Activated naive CD4-positive, alpha-beta T cell treated with anti-CD3 and anti-CD28 coated beads, Interleukin-2, amount 50 U/mL, for 24 hours (primary cell): Measurements from ENCODE around the gene CACNA2D3.

ENCODE experiments used
- H3K27ac Mint-ChIP-seq: one replicate; pipeline ENCODE4 v1.8.0; 2021; ENCODE audit warnings: mild to moderate bottlenecking, mixed read lengths
- H3K27me3 Mint-ChIP-seq: one replicate; pipeline ENCODE4 v1.8.0; 2021; ENCODE audit warnings: mixed read lengths
- H3K36me3 Mint-ChIP-seq: one replicate; pipeline ENCODE4 v1.8.0; 2021; ENCODE audit warnings: mixed read lengths
- H3K4me1 Mint-ChIP-seq: one replicate; pipeline ENCODE4 v1.8.0; 2021; ENCODE audit warnings: mixed read lengths
- H3K4me3 Mint-ChIP-seq: one replicate; pipeline ENCODE4 v1.8.0; 2021; ENCODE audit warnings: mild to moderate bottlenecking, mixed read lengths
- H3K9me3 Mint-ChIP-seq: one replicate; pipeline ENCODE4 v1.8.0; 2021; ENCODE audit warnings: mixed read lengths

CACNA2D3 gene

GRCh38 chr3:54857343-54857742, 735.0 kb downstream of the CACNA2D3 start:
- peaks cover 5% of the 10 kb centered on the region for H3K27me3 Mint-ChIP-seq
- no peak overlapping the region for H3K4me3 Mint-ChIP-seq
- H3K27ac Mint-ChIP-seq, result no peak overlapping the region
- no peaks in the 10 kb centered on the region for H3K9me3 Mint-ChIP-seq
- no peaks in the 10 kb centered on the region for H3K4me1 Mint-ChIP-seq
- H3K36me3 Mint-ChIP-seq, result no peaks in the 10 kb centered on the region

DNA sequence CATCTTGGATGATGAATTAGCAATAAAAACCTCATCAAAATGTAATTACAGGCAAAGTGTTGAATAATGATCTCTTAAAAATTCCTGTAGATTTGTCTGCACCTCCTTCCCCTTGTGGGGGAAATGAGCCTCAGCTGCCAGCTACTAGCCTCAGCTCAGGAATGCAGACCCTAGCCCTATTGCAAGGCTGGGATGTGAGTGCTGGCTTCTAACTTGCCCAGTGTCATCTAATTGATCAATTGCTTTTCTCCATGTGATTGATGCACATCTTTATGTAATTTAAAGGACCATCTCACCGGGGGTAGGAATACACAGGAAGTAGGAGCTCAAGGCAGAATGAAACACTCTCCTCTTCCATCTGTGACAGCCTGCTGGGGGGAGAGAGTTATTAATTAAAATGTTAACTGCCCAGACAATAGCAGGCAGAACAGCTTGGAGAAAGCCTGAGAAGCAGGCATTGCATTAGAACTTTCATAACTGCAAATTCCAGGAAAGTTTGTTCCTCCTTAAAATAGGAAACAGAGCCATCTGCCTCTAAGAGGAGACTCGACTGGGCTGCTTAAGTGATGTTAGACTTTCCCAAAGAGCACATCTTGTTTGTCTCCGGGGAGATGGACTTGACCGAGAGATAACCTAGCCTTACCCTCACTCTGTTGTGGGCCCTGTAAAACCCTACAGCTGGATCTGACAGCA, 735.9 kb downstream of the CACNA2D3 start:
- no peaks in the 10 kb centered on the region for H3K36me3 Mint-ChIP-seq
- no peak overlapping the region for H3K4me3 Mint-ChIP-seq
- H3K27ac Mint-ChIP-seq, result no peak overlapping the region
- peaks cover 2% of the 10 kb centered on the region for H3K27me3 Mint-ChIP-seq
- H3K4me1 Mint-ChIP-seq, result no peaks in the 10 kb centered on the region
- no peaks in the 10 kb centered on the region for H3K9me3 Mint-ChIP-seq

DNA sequence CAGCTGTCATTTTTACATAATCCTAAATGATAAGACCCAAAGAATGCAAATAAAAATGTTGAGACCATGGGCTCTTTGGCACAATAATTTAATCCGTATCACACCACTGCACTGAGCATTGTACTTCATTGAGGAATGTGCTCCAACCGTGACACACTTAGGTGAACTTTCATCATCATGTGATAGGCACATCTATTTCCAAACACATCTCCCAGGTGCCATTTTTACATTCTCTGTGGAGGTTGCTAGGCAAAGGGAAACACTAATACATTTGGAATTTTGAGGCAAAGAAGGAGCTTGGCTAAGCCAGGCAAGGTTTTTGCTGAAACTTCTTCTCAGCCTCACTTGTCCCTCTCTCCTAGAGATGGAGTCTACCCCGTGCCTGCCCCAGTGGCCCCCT, 736.8 kb downstream of the CACNA2D3 start:
- H3K27me3 Mint-ChIP-seq, result peaks cover 2% of the 10 kb centered on the region
- H3K36me3 Mint-ChIP-seq, result no peaks in the 10 kb centered on the region
- H3K4me3 Mint-ChIP-seq, result no peak overlapping the region
- no peaks in the 10 kb centered on the region for H3K4me1 Mint-ChIP-seq
- H3K9me3 Mint-ChIP-seq, result no peaks in the 10 kb centered on the region
- H3K27ac Mint-ChIP-seq, result no peak overlapping the region

GRCh38 chr3:54861248-54862067, 739.1 kb downstream of the CACNA2D3 start:
- Mint-ChIP-seq H3K4me1 (no peaks in the 10 kb centered on the region), H3K9me3 (no peaks in the 10 kb centered on the region), H3K27me3 (peaks cover under 1% of the 10 kb centered on the region), H3K27ac (no peak overlapping the region), H3K36me3 (no peaks in the 10 kb centered on the region), H3K4me3 (no peak overlapping the region)

DNA sequence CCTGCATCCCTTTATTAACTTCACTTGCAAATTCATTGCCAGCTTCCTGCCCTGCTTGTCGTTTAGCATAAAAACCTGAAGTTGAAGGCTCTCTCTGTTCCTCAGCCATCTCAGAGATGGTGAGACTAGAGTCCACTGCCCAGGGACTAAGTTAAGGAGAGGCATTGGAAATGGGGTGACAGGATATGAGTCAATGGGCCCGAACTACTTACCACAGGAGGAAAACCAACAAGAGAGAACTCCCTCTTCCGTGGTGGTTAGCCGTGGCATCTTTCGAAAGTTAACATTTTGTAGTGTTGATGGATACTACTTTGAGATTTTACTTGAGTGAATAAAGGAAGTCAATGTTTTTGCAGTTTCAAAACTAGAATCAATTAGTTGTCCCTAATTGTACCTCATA, 740.2 kb downstream of the CACNA2D3 start:
- Mint-ChIP-seq H3K4me1 (no peaks in the 10 kb centered on the region), H3K27ac (no peak overlapping the region), H3K9me3 (no peaks in the 10 kb centered on the region), H3K27me3 (no peaks in the 10 kb centered on the region), H3K4me3 (no peak overlapping the region), H3K36me3 (no peaks in the 10 kb centered on the region)

- H3K27ac Mint-ChIP-seq, result no peak overlapping the region
- no peaks in the 10 kb centered on the region for H3K36me3 Mint-ChIP-seq
- no peak overlapping the region for H3K4me3 Mint-ChIP-seq
- H3K27me3 Mint-ChIP-seq, result no peaks in the 10 kb centered on the region
- no peaks in the 10 kb centered on the region for H3K9me3 Mint-ChIP-seq
- H3K4me1 Mint-ChIP-seq, result no peaks in the 10 kb centered on the region
Observed at GRCh38 chr3:54863366-54863765, 741.0 kb downstream of the CACNA2D3 start.

DNA sequence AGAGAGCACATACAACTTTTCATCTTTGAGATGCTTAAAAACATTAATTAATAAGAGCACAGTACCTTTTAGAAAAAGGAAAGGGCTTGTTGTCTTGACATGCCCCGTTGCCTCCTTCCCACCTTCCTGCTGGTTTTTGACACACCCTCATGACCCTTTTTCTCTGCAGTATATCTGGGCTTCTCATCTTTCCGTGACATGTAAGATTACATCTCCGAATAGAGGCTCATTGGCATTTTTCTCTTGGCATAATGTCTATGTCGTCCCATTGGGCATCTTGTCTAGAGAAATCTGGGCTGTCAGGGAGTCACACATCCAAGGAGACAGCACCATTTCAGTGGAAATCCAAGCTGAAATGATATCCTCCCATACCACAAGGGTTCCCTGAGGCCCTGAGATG, 741.4 kb downstream of the CACNA2D3 start:
- Mint-ChIP-seq H3K4me3 (no peak overlapping the region), H3K4me1 (no peaks in the 10 kb centered on the region)

DNA sequence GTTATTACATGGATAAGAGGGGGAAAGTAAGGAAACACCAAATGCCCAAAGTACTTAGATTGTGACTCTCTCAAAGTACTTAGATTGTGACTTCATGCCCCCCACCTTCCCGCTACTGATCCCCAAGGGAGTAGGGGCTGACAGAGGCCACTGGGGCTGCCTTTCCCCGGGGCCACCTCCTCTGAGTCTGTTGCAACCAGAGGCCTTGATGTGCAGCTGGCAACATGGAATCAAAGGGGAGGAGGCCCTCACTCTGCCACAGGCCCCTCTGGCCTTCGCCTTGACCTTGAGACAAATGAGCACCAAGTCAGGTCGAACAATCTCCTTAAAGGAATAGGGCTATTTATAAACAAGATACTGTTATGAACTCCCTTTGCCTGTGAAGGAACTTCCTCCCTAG, 743.0 kb downstream of the CACNA2D3 start:
- Mint-ChIP-seq H3K4me1 (no peaks in the 10 kb centered on the region), H3K36me3 (no peaks in the 10 kb centered on the region), H3K4me3 (no peak overlapping the region), H3K9me3 (no peaks in the 10 kb centered on the region), H3K27me3 (no peaks in the 10 kb centered on the region), H3K27ac (no peak overlapping the region)

More for the DNA sequence above, 741.4 kb downstream of the CACNA2D3 start:
- no peaks in the 10 kb centered on the region for H3K36me3 Mint-ChIP-seq
- H3K9me3 Mint-ChIP-seq, result no peaks in the 10 kb centered on the region
- no peaks in the 10 kb centered on the region for H3K27me3 Mint-ChIP-seq
- no peak overlapping the region for H3K27ac Mint-ChIP-seq

DNA sequence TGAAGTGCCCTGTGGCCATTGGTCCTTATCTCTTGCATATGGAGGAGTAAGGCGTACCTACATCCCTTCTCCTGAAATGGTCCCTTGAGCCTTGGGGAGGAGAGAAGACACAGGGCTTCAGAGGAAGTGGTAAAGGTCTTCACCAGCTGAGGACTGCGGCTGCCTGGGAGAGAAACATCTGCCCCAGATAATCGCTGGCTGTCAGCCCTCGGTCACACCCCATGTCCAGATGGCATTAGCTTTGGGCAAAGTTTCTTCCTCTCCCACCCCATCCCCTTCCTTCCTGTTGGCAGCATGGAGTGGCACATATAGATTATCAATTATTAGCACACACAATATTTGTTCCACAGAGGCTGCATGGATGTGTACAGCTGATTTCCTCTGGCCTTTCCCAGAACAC, 743.9 kb downstream of the CACNA2D3 start:
- no peak overlapping the region for H3K27ac Mint-ChIP-seq
- H3K27me3 Mint-ChIP-seq, result no peaks in the 10 kb centered on the region
- no peaks in the 10 kb centered on the region for H3K4me1 Mint-ChIP-seq
- no peak overlapping the region for H3K4me3 Mint-ChIP-seq
- H3K36me3 Mint-ChIP-seq, result no peaks in the 10 kb centered on the region
- no peaks in the 10 kb centered on the region for H3K9me3 Mint-ChIP-seq

- H3K4me3 Mint-ChIP-seq, result no peak overlapping the region
- no peaks in the 10 kb centered on the region for H3K4me1 Mint-ChIP-seq
- no peaks in the 10 kb centered on the region for H3K9me3 Mint-ChIP-seq
- H3K36me3 Mint-ChIP-seq, result no peaks in the 10 kb centered on the region
- no peaks in the 10 kb centered on the region for H3K27me3 Mint-ChIP-seq
- H3K27ac Mint-ChIP-seq, result no peak overlapping the region
Observed at GRCh38 chr3:54870423-54870822, 748.1 kb downstream of the CACNA2D3 start.

DNA sequence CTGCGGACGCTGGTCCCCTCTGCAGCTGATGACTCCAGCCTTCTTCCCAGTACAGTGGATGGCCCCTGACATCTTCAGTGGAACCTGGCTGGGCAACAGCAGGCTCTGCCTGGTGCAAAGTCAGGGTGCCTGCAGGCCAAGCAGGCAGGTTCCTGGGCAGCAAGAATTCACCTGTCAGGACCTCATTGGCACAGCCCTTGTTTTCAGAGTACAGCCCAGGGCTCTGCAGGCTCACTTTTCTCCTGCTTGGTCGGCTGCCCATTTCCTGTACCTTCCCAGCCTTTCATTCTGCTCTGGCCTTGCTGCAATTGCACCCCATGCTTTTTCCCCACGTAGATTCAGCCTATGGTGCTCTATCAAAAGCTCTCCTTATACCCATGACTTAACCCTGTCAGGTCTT, 749.5 kb downstream of the CACNA2D3 start:
- Mint-ChIP-seq H3K4me3 (no peak overlapping the region), H3K9me3 (no peaks in the 10 kb centered on the region), H3K4me1 (no peaks in the 10 kb centered on the region), H3K27me3 (no peaks in the 10 kb centered on the region), H3K36me3 (no peaks in the 10 kb centered on the region), H3K27ac (no peak overlapping the region)

- no peaks in the 10 kb centered on the region for H3K27me3 Mint-ChIP-seq
- no peaks in the 10 kb centered on the region for H3K36me3 Mint-ChIP-seq
- H3K27ac Mint-ChIP-seq, result no peak overlapping the region
- no peaks in the 10 kb centered on the region for H3K9me3 Mint-ChIP-seq
- H3K4me3 Mint-ChIP-seq, result no peak overlapping the region
- no peaks in the 10 kb centered on the region for H3K4me1 Mint-ChIP-seq
Observed at GRCh38 chr3:54873059-54874010, 751.0 kb downstream of the CACNA2D3 start.

DNA sequence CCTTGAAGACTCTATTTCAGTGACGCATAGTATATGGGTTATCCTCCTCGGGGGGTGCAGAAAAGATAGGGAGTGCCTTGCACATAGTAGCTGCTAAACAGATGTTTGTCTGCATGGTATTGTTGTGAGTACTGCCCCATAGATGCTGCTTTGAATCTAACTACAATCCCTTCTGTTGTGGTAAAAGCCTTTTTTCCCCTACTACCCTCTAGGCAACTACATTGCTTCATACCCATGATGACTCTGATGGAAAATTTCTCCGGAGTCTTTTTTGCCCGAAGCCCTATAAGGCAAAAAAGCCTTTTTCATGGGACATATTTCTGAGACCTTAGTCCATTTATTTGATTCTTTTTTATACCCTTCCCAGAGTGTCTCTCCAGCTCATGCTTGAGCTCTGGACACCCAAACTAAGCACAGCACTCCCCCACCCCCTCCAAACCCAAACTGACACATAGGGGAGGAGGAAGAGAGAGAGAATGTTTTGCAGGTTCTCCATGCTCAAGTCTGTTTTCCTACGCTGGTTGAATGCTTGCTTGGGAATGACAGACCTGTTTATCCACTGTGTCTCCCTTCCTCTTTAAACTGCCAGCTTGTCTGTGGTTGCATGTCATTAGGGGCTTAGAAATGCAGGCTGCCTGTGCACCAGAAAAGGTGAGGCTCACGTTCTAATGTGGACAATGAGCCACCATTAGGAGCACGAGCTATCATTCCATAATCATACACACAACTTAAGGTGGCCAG, 752.6 kb downstream of the CACNA2D3 start:
- Mint-ChIP-seq H3K4me1 (no peaks in the 10 kb centered on the region), H3K27me3 (peaks cover 2% of the 10 kb centered on the region), H3K36me3 (no peaks in the 10 kb centered on the region), H3K9me3 (no peaks in the 10 kb centered on the region), H3K4me3 (no peak overlapping the region), H3K27ac (no peak overlapping the region)

- Mint-ChIP-seq H3K4me1 (no peaks in the 10 kb centered on the region), H3K4me3 (no peak overlapping the region), H3K36me3 (no peaks in the 10 kb centered on the region), H3K27ac (no peak overlapping the region), H3K9me3 (no peaks in the 10 kb centered on the region), H3K27me3 (peaks cover 2% of the 10 kb centered on the region)
Observed at GRCh38 chr3:54875596-54876268, 753.4 kb downstream of the CACNA2D3 start.

DNA sequence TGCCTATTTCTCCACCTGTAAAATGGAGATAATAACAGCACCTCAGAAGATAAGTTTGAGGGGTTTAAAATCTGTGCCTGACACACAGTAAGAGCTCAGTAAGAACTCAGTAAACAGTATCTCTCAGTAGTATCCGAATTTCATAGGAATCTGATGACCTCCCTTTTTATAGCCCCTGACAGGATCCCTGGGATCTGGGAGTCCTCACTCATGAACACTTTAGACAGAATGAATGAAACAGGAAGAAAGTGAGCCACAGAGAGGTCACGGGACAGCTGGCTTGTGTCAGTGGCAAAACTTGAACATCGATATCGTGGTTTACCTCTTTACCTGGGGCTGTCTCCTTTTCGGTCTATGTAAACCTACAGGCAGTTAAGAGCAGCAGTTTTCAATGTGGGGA, 754.3 kb downstream of the CACNA2D3 start:
- H3K9me3 Mint-ChIP-seq, result no peaks in the 10 kb centered on the region
- no peaks in the 10 kb centered on the region for H3K4me1 Mint-ChIP-seq
- no peaks in the 10 kb centered on the region for H3K36me3 Mint-ChIP-seq
- no peak overlapping the region for H3K27ac Mint-ChIP-seq
- no peak overlapping the region for H3K4me3 Mint-ChIP-seq
- peaks cover 2% of the 10 kb centered on the region for H3K27me3 Mint-ChIP-seq
